ENCODE measurements around the gene IRAK4. TPM values are rescaled to one million over a fixed set of nuclear protein-coding genes. Genes with fewer than 3 reads are reported as not detected.
"Not testable (repeated sequence)": the region's sequence is repeated elsewhere in the genome, so short reads cannot be mapped to it uniquely, and the experiment has no call there.

Gene IRAK4
- total RNA-seq: 6.9 TPM

GRCh38 chr12:43758728-43759563 lies at the start of gene IRAK4, which contains the start of gene PUS7L:
TSS of gene IRAK4 (plus strand) at chr12:43758951. CDS start at chr12:43768112, 9,161 bp downstream.
TSS of gene PUS7L (minus strand) at chr12:43758790. CDS start at chr12:43755245, 3,545 bp downstream.
- peak; percentile 92 for DNase-seq

GRCh38 chr12:43711348-43711747 lies 47.4 kb upstream of the IRAK4 start:
- DNase-seq: no peak

DNA sequence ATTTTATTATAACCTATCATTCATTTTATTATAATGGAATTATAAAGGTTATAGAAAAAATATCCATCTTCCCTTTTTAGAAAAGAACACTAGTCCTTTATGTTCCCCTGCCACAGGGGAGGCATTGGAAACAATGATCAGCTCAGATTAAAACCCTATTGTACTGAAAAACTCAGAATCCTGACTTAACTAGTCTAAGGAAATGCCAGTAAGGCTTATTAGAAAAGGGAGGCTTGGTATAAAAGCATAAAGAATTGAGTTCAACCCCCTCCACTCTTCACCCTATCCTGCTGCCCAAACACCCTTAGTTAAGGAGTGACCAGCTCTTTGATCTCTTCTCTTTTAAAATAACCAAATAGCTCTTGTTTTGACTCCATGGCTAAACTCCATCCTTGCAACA lies 36.1 kb upstream of the IRAK4 start:
- DNase-seq: no peak

DNA sequence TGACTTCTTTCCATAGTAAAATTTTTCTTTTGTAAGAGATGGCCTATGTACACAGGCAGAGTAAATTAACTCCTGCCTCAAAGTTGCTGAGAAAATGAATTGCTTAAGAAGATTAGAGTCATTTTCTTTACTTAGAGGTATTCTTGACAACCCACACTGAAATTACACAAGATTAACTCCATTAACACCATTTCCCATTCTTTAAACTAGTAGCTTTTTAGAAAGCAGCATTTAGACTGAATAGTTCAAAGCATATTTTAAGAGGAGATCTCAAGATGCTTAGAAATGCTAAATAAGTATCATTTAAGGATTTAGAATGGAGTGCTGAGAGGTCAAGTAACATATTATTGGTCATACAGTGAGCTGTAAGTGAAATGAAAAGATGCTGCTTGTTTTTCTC lies 35.6 kb upstream of the IRAK4 start:
- no peak for DNase-seq

DNA sequence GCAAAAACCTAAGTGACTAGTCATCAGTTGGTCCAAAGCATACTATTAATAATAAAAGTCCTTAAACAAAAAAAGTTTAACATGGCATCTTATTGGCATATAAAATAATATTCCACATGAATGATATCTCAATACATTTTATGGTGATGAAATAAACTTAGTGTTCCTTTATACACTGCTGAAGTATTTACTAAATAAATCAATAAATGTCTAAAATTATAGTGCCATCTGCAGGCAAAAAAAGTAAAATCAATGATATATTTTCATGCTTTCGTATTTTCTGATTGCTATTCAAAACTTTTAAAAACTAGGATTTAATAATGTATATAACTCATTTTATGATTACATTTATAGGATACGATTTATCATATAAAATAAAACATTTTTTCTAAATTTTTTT lies 30.6 kb upstream of the IRAK4 start:
- no peak for DNase-seq

- DNase-seq: no peak
Observed at GRCh38 chr12:43728698-43729097, 30.1 kb upstream of the IRAK4 start.

DNA sequence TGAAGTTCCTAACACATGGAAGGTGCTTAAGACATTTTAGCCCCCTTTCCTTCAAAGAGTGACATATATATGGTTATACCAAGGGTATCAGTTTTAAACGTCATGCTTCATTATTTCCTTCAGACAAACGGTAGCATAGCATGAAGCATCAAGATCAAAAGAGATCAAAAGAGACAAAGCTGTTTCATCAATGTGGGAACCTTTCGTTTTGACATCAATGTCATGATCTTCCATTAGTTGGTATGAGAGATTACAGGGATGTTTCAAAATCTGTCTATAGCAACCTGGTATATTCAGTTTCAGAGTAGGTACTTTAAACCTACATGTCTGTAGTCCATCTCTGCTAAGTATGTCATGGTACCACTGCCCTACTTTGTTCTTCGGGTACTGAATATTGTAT lies 28.5 kb upstream of the IRAK4 start:
- DNase-seq: no peak

DNA sequence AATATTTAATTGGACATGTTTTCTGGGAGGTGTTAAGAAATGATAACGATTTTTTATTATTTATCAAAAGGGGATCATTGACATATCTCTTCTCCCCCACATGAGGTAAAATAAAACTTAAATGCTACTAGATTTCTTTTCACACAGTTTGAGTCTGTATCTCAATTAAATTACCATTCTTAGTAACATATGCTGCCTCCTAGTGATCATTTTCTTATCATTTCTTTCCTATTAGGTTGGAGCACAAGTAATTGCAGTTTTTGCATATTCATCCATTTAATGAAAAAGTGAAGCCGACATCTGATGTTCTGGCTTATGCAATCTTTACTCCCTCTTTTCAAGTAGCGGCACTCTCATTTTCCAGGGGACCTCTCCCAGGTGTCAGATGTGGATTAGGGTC lies 25.1 kb upstream of the IRAK4 start:
- no peak for DNase-seq

DNA sequence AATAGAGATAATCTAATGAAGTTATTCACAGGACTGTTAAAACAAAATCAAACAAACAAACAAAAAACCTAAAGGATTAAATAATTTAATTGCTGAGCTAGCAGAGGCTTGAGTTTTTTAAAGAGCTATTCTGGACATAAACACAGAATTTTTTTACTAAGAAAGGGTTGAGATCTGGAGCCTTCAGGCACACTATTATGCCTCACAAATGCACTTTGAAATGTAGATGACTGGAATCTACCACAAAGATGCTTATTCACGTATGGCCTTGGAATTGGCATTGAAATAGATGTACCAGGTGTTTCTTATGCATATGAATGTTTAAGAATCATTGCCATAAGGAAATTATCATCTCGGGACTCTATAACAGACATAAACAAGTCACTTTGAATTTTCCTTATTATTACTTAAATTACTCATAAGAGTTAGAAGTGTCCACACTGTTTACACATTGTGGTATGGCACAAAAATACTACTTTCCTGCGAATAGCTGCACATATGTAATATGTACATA lies 21.8 kb upstream of the IRAK4 start:
- no peak for DNase-seq

GRCh38 chr12:43737646-43738045 lies 21.1 kb upstream of the IRAK4 start:
- DNase-seq: no peak

DNA sequence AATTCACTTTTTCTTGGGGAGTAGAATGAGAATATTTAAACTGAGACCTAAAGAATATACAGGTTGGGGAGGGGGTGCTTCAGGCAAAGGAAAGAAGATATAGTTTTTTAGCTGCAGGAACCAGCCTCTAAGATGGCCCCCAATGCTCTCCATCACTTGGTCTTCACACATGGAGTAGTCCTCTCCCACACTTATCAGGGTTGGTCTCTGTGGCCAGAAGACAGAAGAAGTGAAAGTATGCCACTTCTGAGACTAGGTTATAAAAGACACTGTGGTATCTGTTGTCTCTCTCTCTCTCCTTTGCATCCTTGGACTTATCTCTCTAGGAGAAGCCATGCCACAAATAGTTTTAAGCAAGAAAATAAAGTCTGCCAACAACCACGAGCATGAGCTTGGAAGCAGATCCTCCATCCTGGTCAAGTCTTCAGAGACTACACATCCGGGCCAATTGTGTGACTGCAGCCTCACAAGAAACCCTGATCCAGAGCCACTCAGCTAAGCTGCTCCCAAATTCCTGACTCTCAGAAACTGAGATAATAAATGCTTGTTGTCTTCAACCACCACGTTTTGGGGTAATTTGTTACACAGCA lies 18.1 kb upstream of the IRAK4 start:
- DNase-seq: no peak

GRCh38 chr12:43742106-43742505 lies 16.6 kb upstream of the IRAK4 start:
- DNase-seq: no peak

GRCh38 chr12:43744826-43745225 lies 13.9 kb upstream of the IRAK4 start:
- DNase-seq: no peak

DNA sequence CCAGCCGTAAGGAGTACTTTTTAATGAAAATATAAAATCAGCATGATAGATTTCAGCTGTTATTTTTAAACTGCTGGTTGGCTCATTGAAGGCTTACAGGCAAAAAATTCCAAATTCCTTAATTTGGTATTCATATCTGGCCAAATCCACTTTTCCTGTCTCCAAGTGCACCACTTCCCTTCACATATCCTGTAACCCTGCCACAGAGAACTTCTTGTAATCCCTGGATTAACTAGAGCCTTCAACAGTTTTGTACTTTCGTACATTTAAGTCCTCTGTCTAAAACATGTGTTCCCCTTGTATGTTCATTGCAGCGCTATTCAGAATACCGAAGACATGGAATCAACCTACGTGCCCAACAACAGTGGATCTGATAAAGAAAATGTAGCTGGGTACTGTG lies 9.7 kb upstream of the IRAK4 start:
- no peak for DNase-seq

DNA sequence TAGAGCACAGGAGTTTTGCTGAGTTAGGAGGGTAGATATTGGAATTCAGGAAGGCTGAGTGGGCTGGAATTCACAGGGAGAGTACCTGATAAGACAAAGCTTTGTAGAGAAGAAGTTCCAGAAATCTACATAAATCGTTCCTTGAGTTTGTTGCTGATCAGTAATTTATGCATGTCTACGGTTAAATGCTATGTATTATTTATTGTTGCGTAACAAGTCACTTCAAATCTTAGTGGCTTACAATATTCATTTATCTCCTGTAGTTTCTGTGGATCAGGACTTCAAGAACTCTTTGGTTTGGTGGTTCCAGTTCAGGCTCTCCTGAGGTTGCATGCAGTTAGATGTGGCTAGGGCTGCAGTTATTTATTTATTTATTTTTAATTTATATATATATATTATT lies 7.9 kb upstream of the IRAK4 start:
- no peak for DNase-seq

DNA sequence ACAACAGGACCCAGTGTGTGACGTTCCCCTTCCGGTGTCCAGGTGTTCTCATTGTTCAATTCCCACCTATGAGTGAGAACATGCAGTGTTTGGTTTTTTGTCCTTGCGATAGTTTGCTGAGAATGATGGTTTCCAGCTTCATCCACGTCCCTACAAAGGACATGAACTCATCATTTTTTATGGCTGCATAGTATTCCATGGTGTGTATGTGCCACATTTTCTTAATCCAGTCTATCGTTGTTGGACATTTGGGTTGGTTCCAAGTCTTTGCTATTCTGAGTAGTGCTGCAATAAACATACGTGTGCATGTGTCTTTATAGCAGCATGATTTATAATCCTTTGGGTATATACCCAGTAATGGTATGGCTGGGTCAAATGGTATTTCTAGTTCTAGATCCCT lies 7.4 kb upstream of the IRAK4 start:
- not testable (repeated sequence) for DNase-seq

DNA sequence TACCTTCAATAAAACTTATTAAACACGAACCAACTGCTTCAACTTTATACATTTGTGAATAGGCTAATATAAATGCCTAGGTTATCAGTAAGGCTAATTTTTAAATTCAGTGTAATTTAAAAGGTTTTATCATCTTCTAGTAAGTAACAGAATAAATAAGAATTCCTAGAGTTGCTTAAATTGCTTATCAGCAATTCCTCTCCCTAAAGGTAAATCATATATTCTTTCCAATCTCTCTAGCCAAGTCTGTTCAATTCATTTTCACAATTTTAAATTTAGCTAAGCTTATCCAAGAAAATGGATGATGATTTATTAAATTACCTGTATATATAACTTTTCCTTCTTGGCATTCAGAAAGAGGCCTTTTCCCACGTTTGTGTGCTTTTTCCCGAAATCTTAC lies 4.7 kb upstream of the IRAK4 start:
- no peak for DNase-seq

- peak; percentile 70 for DNase-seq
Observed at GRCh38 chr12:43758247-43758727, 464 bp upstream of the IRAK4 start.

DNA sequence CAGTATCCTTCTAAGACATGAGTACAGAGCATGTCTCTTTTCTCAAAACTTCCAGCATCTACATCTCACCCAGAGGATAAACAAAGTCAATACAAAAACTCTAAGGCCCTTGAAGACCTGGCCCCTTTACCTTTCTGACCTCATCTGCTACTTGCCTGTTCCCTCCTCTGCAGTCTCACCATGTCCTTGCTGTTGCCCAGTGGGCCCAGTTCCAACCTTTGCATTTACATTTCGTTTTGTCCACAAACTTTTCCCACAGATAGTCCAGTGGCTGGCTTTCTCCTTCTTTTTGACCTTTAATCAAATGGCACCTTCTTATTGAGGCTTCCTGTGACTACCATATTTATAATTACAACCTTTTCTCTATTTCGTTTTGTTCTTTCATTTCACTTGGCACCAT lies 1.6 kb downstream of the IRAK4 start:
- no peak for DNase-seq

- DNase-seq: no peak
Observed at GRCh38 chr12:43761500-43761899, 2.7 kb downstream of the IRAK4 start.

DNA sequence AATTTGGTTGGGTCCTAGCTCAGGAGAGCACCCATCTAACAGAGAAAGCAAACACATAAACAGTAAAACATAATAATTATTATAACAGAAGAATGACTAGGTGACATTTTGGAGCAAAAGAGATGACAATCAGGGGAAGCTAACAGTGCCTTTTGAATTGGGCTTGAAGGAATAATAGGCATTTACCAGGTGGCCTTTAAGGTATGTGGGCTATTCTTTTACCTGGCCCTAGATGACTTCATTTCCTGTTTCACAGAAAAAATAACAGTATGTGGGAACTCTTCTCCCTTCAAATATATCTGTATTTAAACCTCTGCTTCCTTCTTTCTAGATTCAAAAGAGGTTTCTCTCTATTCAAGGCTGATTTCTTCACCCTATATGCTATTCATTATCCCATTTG lies 3.8 kb downstream of the IRAK4 start:
- no peak for DNase-seq

- no peak for DNase-seq
Observed at GRCh38 chr12:43763769-43764168, 5.0 kb downstream of the IRAK4 start.

DNA sequence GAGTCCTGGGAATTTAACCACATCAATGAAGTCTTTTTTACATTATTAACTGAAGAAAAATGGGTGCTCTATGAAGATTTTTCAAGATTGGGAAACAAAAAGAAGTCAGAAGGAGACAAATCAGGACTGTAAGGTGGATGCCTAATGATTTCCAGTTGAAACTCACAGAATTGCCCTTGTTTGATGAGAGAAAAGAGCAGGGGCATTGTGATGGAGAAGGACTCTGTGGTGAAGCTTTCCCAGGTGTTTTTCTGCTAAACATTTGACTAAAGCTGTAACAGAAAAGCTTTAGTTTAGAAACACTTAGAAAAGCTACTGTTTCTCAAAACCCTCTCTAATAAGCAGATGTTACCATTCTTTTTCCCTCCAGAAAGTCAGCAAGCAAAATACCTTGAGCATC lies 5.8 kb downstream of the IRAK4 start:
- DNase-seq: no peak

- DNase-seq: no peak
Observed at GRCh38 chr12:43766291-43766690, 7.5 kb downstream of the IRAK4 start.
